GM12864 (cell line): ENCODE results near the gene FRMPD1.

Experiments used
- DNase-seq: peaks from one replicate; pipeline ENCODE4 v3.0.0-alpha.2; 2011; ENCODE audit warnings: low read depth
- H3K4me3 ChIP-seq: 2 replicates; pipeline ENCODE4 v1.5.1; 2011; ENCODE audit warnings: mild to moderate bottlenecking, low read depth, low read length, control low read depth
- TF ChIP-seq, protein P1 (sequence below): IDR thresholded peaks from 2 replicates; pipeline ENCODE4 v1.5.1; 2011; ENCODE audit warnings: low read depth, mild to moderate bottlenecking, moderate library complexity, low read length, control low read depth, inconsistent platforms; ENCODE audit errors: missing control alignments

The FRMPD1 gene

DNA sequence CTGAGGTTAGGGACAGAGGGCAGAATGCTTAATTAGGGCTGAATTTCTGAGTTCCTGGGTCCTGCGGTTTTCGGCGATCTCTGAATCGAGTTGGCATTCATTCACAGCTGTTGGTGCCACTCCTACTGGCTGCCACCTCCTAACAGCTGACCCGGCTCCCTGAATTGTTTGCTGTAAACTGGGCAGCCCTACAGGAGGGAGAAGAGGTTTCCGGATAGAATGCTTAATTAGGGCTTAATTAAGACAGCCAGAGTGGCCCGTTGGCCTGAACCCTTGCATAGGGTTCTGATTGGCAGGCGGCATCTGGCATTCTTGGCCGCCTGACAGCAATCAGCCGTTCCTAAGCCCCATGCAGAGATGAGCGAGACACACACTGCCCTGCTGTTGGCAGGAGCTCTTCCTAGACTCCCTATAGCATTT, 25.7 kb downstream of the FRMPD1 start:
- TF ChIP-seq, protein P1, sequence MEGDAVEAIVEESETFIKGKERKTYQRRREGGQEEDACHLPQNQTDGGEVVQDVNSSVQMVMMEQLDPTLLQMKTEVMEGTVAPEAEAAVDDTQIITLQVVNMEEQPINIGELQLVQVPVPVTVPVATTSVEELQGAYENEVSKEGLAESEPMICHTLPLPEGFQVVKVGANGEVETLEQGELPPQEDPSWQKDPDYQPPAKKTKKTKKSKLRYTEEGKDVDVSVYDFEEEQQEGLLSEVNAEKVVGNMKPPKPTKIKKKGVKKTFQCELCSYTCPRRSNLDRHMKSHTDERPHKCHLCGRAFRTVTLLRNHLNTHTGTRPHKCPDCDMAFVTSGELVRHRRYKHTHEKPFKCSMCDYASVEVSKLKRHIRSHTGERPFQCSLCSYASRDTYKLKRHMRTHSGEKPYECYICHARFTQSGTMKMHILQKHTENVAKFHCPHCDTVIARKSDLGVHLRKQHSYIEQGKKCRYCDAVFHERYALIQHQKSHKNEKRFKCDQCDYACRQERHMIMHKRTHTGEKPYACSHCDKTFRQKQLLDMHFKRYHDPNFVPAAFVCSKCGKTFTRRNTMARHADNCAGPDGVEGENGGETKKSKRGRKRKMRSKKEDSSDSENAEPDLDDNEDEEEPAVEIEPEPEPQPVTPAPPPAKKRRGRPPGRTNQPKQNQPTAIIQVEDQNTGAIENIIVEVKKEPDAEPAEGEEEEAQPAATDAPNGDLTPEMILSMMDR = no peak
- DNase-seq = no peak
- H3K4me3 ChIP-seq = no peak overlapping the region

DNA sequence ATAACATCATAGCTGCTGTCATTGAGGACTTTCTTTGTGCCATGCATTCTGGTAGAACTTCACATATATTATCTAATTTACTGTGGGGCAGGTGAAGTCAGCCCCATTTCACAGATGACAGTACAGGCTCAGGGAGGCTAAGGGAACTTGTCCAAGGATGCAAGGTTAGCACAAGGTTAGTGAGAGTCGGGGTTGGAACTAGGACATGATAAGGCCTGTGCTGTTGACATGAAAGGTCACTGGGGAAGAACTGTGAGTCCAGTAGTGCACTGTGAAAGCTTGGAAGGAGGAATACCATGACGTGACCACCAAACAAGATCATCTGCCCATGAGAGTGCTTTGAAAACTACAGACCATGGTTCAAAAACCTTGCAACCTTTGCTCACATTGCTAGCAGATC, 26.7 kb downstream of the FRMPD1 start:
- H3K4me3 ChIP-seq = no peak overlapping the region
- no peak for DNase-seq
- TF ChIP-seq, protein P1 = no peak

DNA sequence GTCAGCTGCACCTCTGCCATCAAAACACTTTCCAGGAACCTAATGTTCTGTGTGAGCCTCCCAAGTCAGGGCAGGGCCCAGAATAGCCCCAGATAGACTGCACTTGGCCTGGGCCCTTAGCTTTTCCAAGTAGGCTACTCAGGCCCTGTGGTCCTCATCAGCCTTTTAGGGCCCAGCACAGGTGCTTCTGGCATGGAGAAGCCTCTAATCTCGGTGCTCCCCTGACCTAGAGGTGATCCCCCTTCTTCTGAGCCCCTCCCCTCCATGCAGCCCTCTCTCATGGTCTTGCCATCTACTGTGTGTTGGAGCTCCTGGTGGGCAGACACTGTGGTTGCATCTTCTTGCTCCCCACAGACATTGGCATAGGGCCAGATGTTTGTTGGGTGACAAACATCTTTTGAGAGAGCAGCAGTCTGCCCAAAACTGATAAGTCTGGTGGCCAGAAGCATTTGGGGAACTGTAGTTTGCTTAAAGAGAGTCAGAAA, 28.1 kb downstream of the FRMPD1 start:
- no peak overlapping the region for H3K4me3 ChIP-seq
- no peak for DNase-seq
- TF ChIP-seq, protein P1 = no peak

DNA sequence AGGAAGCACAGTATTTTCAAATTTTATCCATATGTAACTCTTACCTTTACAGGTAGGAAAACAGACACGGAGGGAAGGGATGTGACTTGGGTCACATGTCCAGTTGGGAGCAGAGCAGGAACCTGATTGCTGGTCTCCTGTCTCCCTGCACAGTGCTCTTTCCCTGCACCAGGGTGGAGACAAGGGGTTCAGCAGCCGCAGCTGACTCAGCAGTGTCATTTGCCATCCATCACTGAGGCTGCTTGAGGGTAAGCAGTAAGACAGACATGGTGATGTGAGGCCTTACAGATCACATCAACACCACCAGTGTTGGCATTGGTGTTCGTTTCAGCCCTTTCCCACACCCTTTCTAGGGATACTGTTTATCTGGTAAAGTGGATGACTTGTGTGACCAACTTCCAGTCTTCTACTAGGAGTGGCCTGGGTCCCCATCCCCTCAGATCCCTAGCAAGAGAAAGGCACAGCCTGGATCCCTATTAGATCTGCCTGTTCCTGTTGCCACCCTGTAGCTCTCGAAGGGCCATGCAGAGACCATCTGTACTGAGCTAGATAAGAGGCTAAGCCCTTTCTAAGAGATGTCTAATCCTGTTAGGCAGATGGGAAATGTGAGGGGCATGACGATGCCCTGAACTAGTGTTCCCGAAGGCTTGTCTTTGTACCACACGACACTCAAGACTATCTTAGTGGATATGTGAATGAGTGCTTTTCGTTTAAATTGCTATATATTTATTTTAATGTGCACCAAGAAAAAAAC, 29.1 kb downstream of the FRMPD1 start:
- H3K4me3 ChIP-seq = no peak overlapping the region
- TF ChIP-seq, protein P1 = no peak
- DNase-seq = no peak

DNA sequence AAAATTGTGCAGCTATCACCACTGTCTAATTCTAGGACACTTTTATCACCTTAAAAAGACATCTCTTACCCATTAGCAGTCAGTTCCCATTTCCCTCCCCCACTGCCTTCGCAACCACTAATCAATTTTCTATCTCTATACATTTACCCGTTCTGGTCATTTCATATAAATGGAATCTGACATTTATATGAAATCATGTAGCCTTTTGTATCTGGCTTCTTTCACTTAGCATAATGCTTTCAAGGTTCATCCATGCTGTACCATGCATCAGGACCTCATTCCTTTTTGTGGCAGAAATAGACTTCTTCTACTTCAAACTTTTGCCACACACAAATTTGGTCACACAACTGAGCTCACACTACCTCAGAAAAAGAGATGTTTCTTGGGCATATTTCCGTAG, 32.2 kb downstream of the FRMPD1 start:
- H3K4me3 ChIP-seq = no peak overlapping the region
- no peak for DNase-seq
- TF ChIP-seq, protein P1 = no peak

DNA sequence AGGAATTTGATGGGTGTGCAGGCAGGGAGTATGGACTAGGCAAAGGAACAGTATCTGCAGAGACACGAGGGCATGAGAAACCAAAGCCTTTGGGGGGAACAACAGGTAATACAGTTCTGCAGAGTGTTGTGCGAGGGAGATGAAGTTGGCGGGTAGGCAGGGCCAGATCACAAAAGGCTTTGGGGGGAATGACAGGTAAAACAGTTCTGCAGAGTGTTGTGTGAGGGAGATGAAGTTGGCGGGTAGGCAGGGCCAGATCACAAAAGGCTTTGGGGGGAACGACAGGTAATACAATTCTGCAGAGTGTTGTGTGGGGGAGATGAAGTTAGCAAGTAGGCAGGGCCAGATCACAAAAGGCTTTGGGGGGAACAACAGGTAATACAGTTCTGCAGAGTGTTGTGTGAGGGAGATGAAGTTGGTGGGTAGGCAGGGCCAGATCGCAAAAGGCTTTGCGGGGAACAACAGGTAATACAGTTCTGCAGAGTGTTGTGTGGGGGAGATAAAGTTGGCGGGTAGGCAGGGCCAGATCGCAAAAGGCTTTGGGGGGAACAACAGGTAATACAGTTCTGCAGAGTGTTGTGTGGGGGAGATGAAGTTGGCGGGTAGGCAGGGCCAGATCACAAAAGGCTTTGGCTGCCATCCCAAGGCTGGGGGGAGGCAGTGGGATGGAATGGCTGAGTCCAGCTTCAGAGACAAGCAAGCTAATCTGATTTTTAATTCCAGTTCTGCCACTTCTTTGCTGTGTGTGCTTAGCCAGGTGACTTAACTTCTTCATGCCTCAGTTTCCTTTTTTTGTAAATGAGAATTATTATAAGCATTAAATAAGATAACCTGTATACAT, 33.0 kb downstream of the FRMPD1 start:
- TF ChIP-seq, protein P1 = no peak
- H3K4me3 ChIP-seq = no peak overlapping the region
- DNase-seq = no peak
